Neural crest cell (in vitro differentiated cells): Measurements from ENCODE around the gene TPRA1. TPM values are rescaled to one million over a fixed set of nuclear protein-coding genes. Genes with fewer than 3 reads are reported as not detected.
A peak's percentile ranks its signal among the peaks of the same experiment; 100 is the strongest.

Experiments
- DNase-seq: peaks from one replicate; pipeline ENCODE4 v3.0.0; 2021; ENCODE audit warnings: low read depth, mixed read lengths, low spot score
- H3K27ac Mint-ChIP-seq: one replicate; pipeline ENCODE4 v1.8.0; 2021; ENCODE audit warnings: mild to moderate bottlenecking, mixed read lengths; ENCODE audit not compliant: unreplicated experiment
- H3K27me3 Mint-ChIP-seq: 2 replicates; pipeline ENCODE4 v1.8.0; 2021; ENCODE audit warnings: low read depth, mild to moderate bottlenecking, mixed read lengths
- H3K36me3 Mint-ChIP-seq: 2 replicates; pipeline ENCODE4 v1.8.0; 2021; ENCODE audit warnings: low read depth, mild to moderate bottlenecking, mixed read lengths
- H3K4me1 Mint-ChIP-seq: 2 replicates; pipeline ENCODE4 v1.8.0; 2021; ENCODE audit warnings: mixed read lengths
- H3K4me3 Mint-ChIP-seq: one replicate; pipeline ENCODE4 v1.8.0; 2021; ENCODE audit warnings: mild to moderate bottlenecking, mixed read lengths
- H3K9me3 Mint-ChIP-seq: 2 replicates; pipeline ENCODE4 v1.8.0; 2021; ENCODE audit warnings: mixed read lengths
- CTCF ChIP-seq: fragments of 200-600 bp; sonication (generic); conservative IDR thresholded peaks from 2 replicates; pipeline ENCODE4 v1.5.0; 2021; ENCODE audit warnings: antibody characterized with exemption, mild to moderate bottlenecking
- total RNA-seq: library from RNA; stranded (reverse); gene quantifications from 2 replicates; pipeline ENCODE4 v1.2.1, GENCODE V29; 2021

The TPRA1 gene
- total RNA-seq, 1 donor from 2014 or later: 27.2 TPM

GRCh38 chr3:127538569-127538968 lies 52.0 kb downstream of the TPRA1 start:
- Mint-ChIP-seq H3K27me3 (no peaks in the 10 kb centered on the region), H3K4me3 (no peak overlapping the region), H3K9me3 (no peaks in the 10 kb centered on the region), H3K27ac (peak overlapping the region; percentile 78), H3K36me3 (no peaks in the 10 kb centered on the region), H3K4me1 (peaks cover 28% of the 10 kb centered on the region)
- TF ChIP-seq CTCF: no peak
- DNase-seq: no peak

- Mint-ChIP-seq H3K27me3 (no peaks in the 10 kb centered on the region), H3K4me3 (peak overlapping the region; percentile 41), H3K9me3 (no peaks in the 10 kb centered on the region), H3K4me1 (peaks cover 28% of the 10 kb centered on the region), H3K27ac (peak overlapping the region; percentile 96), H3K36me3 (no peaks in the 10 kb centered on the region)
- no peak for TF ChIP-seq CTCF
- DNase-seq: peak; percentile 29
Measured at GRCh38 chr3:127536830-127537812, 53.4 kb downstream of the TPRA1 start.

- DNase-seq: no peak
- Mint-ChIP-seq H3K9me3 (no peaks in the 10 kb centered on the region), H3K4me3 (peak overlapping the region; percentile 41), H3K36me3 (no peaks in the 10 kb centered on the region), H3K27ac (peak overlapping the region; percentile 96), H3K4me1 (peaks cover 28% of the 10 kb centered on the region), H3K27me3 (no peaks in the 10 kb centered on the region)
- no peak for TF ChIP-seq CTCF
Measured at GRCh38 chr3:127535901-127536829, 54.4 kb downstream of the TPRA1 start.

- Mint-ChIP-seq H3K4me3 (no peak overlapping the region), H3K36me3 (no peaks in the 10 kb centered on the region), H3K9me3 (no peaks in the 10 kb centered on the region), H3K27me3 (no peaks in the 10 kb centered on the region), H3K4me1 (peaks cover 28% of the 10 kb centered on the region), H3K27ac (peak overlapping the region; percentile 78)
- no peak for DNase-seq
- no peak for TF ChIP-seq CTCF
Measured at GRCh38 chr3:127535106-127535785, 55.3 kb downstream of the TPRA1 start.

GRCh38 chr3:127534564-127534963 lies 56.0 kb downstream of the TPRA1 start:
- no peaks in the 10 kb centered on the region for H3K9me3 Mint-ChIP-seq
- no peaks in the 10 kb centered on the region for H3K36me3 Mint-ChIP-seq
- H3K27me3 Mint-ChIP-seq: no peaks in the 10 kb centered on the region
- no peak for DNase-seq
- peaks cover 28% of the 10 kb centered on the region for H3K4me1 Mint-ChIP-seq
- H3K27ac Mint-ChIP-seq: peak overlapping the region; percentile 78
- no peak for TF ChIP-seq CTCF
- no peak overlapping the region for H3K4me3 Mint-ChIP-seq
